GM19372 (cell line): Measurements from ENCODE around the gene EFNB2.

Experiments
- ATAC-seq: cut with Tn5 transposase; IDR thresholded peaks from one replicate; pipeline ENCODE4 v1.9.1; 2021; ENCODE audit warnings: mild to moderate bottlenecking, low read depth, moderate library complexity; ENCODE audit not compliant: unreplicated experiment

Gene EFNB2

DNA sequence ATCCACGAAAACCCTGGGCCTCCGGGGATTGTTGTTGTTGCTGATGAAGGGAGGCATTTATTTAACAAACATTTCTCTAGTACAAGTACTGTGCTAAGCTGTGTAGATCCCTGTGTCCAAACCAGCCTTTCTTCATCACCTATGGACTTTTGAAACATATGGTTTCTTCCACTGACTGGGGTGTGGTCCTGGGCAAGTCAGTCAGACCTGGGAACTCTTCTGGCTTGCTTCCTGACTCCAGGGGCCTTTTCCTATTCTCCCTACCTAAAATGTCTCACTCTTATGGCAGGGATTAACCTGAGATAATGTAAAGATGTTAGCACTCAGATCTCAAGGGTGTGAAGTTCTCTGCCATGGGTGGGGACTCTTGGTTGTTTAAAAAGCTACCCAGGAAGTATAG, 46.8 kb downstream of the EFNB2 start:
- ATAC-seq, result no peak

GRCh38 chr13:106488076-106488475, 47.4 kb downstream of the EFNB2 start:
- no peak for ATAC-seq

DNA sequence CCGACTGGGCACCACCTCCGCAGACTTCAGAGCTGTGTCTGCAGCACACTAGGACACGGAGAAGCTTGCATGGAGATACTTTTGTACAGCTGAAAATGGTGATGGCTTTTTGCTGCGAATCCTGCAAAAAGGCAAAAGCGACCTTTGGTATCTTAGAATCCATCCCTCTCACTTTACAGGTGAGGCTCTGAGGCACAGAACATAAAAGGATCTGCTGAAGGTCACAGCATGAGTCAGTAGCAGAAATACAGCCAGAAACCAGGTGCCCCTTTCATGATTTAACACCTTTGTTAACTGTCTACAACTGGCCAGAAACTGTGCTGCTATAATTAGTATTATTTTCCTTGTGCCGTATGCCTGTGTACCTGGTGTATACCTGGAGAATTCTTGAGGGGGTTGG, 48.3 kb downstream of the EFNB2 start:
- no peak for ATAC-seq

DNA sequence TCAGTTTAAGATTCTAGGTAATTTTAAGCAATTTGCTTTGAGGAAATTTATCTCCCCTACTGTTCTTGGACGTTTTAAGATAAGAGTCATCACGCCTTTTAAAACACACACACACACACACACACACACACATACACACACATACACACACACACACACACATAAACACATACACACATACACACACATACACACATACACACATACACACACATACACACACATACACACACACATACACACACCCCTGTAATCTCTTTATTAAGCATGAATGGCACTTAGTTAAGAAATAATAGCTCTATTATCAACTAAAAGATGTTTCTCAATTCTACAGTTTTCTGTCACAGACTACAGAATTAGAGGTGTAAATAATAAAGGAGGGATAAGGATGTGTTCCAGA, 49.2 kb downstream of the EFNB2 start:
- ATAC-seq, result no peak

DNA sequence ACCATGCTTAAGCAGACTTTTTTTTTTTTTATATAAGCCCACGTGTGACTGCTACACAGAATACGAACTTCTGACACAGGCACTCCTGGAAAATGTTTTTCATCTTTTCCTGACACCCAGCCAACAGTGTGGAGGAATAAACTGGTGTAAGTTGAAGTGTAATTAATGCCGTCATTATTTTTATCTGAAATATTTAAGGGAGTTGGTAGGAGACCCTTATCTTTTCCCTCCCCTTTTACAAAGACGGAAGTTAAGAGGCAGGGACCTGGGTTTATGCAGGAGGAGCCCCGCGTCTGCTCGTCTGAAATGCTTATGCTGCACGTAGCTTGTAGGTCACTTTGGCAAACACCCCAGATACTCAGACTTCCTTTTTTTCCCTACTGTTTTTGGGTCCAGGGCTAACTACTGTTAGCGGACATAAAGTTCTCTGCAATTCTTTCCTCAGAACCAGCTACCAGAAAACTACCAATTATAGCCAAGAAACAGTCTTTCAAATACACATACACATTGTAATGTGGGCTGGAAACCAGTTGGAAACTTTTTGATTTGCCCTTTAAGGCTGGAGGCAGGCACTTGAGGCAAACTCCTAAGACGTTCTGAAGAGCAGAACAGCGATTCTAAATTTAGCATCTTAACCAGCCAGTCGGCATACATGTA, 50.8 kb downstream of the EFNB2 start:
- ATAC-seq, result no peak

GRCh38 chr13:106484084-106484483, 51.4 kb downstream of the EFNB2 start:
- no peak for ATAC-seq

DNA sequence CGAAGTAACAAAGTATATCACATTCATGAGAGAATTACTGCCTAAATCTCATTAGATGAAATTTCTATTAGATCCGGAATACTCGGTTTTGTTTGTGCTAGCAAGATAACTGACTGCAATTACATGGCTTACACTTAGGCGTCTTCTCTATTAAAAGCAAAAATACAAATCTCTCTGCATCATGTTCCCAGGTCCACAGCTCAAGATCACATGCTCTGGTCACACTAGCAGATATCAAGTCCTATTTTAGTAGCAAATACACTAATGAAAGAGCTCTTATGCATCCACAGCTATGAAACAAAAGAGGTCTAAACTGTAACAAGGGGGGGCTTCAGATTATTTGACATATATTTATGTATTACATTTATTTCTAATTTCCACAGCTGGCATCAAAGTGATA, 53.5 kb downstream of the EFNB2 start:
- ATAC-seq, result no peak

GRCh38 chr13:106480351-106480910, 55.0 kb downstream of the EFNB2 start:
- no peak for ATAC-seq

DNA sequence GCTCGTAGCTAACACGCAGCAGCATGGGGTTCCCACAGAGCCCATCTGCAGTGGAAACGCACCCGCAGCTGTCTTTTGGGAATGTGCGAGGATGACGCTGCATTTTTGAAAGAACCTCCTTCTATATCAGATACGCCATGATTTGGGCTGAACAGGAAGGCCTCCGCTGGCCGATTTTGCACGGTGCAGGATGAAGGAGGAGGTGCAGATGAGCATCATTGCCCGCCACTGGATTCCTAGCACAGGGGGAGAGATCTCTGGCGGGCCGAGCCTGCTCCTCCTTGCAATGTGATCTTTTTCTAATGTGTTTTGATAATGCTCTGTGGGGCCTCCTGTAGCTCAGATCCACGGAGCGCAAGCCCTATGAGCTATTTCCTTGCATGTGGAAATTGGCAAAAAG, 55.5 kb downstream of the EFNB2 start:
- no peak for ATAC-seq

- no peak for ATAC-seq
Measured at GRCh38 chr13:106478116-106478515, 57.3 kb downstream of the EFNB2 start.

GRCh38 chr13:106477303-106477702, 58.2 kb downstream of the EFNB2 start:
- ATAC-seq, result no peak

GRCh38 chr13:106475852-106476251, 59.6 kb downstream of the EFNB2 start:
- ATAC-seq, result no peak

- no peak for ATAC-seq
Measured at GRCh38 chr13:106474912-106475311, 60.5 kb downstream of the EFNB2 start.

DNA sequence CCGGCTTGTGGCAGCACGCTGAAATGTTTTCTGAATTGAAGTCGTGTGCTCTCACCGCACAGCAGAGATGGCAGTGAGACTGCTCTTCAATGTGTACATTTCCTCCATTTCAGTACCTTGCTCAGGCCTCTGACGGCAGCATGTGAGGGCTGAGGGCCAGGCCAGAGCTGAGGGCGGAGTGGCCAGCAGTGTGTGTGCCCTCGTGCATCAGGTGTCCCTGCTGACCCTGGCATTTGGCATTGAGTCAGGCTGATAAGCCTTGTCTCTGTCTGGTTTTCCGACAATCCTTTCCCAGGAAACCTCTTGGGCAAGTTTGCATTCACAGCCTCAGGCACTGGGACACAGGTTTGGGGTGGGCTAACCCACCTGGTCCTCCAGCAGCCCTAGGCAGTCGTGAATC, 62.3 kb downstream of the EFNB2 start:
- ATAC-seq, result no peak

DNA sequence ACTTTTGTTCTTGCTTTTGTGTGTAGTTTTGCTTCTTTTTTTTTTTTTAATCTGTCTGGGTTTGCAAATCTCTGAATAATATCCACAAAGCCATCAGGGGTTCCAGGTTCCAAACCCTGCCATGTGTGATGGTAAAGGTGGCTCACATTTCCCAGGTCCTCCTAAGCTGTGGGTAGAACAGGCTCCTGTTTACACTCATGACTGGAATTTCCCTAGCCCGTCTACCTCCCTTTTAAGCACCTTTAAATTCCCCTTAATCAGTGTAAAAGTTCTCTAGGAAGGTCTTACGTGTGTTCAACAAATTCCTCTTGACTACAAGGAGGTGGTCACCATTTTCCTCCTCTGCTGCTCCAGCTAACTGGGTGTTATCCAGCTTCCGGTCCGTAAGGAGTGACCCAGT, 62.8 kb downstream of the EFNB2 start:
- no peak for ATAC-seq

DNA sequence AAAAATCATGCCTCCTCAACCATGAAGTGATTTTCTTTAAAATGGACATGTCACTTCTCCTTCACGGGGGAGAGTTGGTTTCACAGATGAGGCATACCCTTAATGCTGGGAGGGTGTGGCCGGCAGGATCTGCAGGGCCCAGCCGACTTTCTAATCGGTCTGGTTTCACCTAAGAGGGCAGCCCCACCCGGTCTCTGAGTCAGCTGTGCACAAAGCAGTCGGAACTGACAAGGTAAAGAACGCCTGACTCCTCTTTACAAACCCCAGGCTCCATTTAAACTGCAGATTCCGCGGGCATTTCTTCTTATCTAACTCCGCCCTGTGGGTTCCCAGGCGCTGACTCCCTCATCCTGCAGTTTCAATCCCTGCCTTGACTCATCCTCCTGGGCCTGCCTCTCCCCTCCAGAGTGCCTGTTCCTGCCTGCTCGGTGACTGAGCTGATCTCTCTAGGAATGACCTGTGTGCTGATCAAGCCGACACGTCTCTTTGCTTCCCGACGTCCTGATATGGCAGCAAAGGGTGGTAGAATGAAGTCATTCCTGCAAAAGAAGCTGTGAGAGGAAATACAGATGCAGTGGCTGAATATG, 63.4 kb downstream of the EFNB2 start:
- ATAC-seq, result no peak

DNA sequence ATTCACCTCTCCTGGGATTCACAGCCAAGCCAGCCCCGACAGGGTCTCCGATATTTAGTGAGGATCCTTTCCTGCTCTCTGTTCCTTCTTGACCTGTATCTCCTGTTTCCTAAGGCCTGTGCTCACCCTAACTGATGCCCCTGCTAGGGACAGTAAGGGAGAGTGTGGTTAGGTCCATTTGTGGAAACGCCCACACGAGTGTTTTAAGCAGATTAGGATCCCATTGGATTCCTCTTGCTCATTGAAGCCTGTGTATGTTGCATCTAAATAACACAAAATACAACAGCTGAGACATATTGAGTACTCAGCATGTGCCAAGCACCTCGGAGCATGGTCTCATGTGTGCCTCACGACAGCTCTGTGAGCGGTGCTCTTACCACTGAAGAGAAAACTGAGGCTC, 64.9 kb downstream of the EFNB2 start:
- ATAC-seq, result no peak

DNA sequence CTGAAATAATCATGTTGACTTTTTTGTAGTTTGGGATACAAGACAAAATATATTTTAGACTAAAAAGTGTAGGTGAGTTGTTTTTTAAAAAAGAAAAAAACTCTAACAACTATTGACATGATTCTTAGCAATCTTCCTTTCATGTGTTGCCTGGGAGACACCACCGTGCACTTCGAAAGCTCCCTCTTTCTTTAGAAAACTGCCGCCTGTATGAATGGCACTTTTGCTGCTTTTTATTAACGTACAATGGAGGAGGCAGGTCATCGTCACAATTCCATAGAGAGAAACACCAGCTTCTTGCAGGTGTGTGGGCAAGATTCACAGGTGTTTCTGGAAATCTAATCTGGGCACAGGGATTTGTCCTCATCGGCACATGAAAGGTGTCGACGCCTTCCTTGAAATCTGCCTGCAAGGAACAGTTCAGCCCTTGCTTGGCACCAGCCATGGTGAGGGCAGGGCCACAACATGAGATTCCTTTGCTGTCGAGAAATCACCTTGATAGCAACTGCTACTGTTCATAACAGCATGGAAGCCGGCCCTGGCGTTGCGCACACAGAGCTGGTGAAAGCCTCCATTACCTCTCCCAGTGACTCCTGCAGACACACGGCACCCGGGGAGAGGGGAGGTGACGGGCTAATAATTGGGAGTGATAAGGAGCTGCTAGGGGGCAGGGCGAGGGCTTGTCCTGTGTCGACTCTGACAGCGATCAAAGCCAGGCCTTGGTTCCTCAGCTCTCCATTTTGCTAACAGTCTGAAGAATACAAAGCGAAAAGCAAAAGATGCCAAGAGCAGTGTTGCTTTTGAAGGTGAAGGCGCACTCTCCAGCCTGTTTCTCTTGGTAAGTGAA, 66.5 kb downstream of the EFNB2 start:
- ATAC-seq, result no peak

GRCh38 chr13:106468207-106468606, 67.3 kb downstream of the EFNB2 start:
- no peak for ATAC-seq

DNA sequence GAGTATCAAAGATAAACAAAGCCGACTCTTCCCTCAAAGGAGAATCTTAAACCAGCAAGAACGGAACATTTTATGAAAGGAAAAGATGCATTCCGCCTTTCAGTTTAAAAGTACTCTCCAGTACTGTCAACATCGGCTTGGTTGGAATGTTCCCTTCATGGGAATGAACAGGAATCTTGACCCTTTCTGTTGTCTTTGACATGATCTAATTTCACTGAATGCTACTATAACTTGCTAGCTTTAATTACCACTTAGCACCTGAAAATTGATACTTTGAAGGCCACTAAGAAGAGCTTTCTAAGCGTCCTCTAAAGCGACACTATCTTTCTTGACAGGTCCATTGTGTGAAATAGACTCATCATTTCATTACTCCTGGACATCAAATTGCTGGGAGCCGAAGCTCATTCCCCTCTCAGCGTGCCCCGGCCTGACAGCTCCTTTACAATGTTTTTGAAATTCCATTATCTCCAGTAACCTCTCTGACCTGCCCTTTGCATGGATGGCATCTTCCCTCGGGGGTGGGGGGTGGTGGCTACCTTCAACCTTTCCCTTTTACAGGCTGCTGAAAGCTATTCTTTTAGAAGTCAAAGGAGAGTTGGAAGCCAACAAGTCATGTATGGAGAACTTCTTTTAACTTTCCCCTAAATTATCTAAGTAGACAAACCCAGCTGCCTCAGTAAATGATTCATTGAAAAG, 67.9 kb downstream of the EFNB2 start:
- no peak for ATAC-seq
